GM13977 (cell line): Measurements from ENCODE around the gene SLC13A2.

Experiments
- DNase-seq: peaks from one replicate; pipeline ENCODE4 v3.0.0; 2012; ENCODE audit warnings: low spot score
- in situ Hi-C: fragments of 300-500 bp; cut with MboI; formaldehyde crosslinking; loops from one replicate; pipeline ENCODE4 v1.12.0; 2022; ENCODE audit warnings: low sequenced_read_pairs, low pct_unique_long_range_greater_than_20kb, mixed read lengths, inconsistent platforms; ENCODE audit not compliant: unreplicated experiment
- TF ChIP-seq, protein P1 (sequence below): IDR thresholded peaks from 2 replicates; pipeline ENCODE4 v1.5.1; 2012; ENCODE audit warnings: mild to moderate bottlenecking, control low read depth; ENCODE audit not compliant: insufficient read depth; ENCODE audit errors: extremely low read depth, missing control alignments

SLC13A2 gene

DNA sequence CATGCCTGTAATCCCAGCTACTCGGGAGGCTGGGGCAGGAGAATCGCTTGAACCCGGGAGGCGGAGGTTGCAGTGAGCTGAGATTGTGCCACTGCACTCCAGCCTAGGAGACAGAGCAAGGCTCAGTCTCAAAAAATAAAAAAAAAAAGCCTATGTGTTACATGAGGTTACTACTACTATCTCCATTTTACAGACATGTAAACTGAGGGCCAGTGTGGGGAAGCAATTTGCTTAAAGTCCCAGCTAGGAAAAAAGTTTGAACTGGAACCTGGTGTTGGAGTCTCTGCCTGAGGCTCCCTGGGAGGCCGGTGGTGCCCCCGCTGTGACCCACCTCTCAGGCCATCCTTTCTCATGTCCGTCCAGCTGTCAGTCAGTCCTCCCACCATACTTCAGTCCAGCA lies 4.5 kb downstream of the SLC13A2 start:
- no peak for DNase-seq
- in situ Hi-C loops, result no loop called here
- TF ChIP-seq, protein P1, sequence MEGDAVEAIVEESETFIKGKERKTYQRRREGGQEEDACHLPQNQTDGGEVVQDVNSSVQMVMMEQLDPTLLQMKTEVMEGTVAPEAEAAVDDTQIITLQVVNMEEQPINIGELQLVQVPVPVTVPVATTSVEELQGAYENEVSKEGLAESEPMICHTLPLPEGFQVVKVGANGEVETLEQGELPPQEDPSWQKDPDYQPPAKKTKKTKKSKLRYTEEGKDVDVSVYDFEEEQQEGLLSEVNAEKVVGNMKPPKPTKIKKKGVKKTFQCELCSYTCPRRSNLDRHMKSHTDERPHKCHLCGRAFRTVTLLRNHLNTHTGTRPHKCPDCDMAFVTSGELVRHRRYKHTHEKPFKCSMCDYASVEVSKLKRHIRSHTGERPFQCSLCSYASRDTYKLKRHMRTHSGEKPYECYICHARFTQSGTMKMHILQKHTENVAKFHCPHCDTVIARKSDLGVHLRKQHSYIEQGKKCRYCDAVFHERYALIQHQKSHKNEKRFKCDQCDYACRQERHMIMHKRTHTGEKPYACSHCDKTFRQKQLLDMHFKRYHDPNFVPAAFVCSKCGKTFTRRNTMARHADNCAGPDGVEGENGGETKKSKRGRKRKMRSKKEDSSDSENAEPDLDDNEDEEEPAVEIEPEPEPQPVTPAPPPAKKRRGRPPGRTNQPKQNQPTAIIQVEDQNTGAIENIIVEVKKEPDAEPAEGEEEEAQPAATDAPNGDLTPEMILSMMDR, result no peak

DNA sequence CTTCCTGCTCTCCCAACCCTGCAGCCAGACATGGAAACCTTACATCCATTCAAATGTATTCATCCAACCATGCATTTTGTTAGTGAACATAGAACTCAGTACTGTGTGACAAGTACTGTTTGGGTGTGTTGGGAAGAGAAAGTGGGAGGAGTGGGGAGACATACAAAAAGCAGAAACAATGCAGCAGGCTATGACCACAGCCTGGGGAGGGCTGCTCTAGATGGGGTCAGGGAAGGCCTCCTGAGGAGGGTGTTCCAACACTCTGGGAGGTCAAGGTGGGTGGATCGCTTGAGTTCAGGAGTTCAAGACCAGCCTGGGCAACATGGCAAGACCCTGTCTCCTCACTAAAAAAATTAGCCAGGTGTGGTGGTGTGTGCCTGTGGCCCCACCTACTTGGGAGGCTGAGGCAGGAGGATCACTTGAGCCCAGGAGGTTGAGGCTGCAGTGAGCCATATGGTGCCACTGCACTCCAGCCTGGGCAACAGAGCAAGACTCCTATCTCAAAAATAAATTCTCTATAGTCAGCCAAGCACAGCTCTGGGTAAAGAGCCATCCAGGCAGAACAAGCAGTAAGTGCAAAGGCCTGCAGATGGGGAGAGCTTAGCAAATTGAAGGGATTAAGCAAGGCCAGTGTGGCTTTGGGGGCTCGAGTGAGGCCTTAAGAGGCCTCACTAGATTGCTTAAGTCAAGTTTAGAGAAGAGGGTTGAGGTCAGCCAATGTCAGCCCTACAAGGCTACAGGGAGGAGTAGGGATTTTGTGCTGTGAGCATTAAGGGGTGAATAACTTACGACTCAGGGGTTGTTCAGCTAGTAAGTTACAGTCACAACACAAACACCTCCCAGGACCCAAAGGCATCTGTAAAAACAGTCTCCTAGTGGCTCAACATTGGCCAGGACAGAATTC lies 5.5 kb downstream of the SLC13A2 start:
- TF ChIP-seq, protein P1, result no peak
- in situ Hi-C loops, result no loop called here
- no peak for DNase-seq

DNA sequence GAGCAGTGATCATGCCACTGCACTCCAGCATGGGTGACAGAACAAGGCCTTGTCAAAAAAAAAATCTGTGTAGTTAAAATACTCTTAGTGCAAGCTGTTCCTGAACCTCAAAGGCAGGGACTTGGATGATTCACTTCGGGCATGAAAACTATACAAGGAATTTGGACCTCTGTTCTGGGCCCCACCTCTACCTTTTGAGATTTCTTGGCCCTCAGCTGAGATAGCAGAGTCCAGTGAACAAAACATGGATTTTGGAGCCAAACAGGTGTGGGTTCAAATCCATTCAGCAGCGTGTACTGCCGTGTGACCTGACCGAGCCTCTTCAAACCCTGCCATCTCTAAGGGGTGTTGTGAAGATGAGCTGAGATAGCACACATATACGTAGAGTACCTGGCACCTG lies 6.8 kb downstream of the SLC13A2 start:
- no peak for DNase-seq
- in situ Hi-C loops, result no loop called here
- TF ChIP-seq, protein P1, result no peak

DNA sequence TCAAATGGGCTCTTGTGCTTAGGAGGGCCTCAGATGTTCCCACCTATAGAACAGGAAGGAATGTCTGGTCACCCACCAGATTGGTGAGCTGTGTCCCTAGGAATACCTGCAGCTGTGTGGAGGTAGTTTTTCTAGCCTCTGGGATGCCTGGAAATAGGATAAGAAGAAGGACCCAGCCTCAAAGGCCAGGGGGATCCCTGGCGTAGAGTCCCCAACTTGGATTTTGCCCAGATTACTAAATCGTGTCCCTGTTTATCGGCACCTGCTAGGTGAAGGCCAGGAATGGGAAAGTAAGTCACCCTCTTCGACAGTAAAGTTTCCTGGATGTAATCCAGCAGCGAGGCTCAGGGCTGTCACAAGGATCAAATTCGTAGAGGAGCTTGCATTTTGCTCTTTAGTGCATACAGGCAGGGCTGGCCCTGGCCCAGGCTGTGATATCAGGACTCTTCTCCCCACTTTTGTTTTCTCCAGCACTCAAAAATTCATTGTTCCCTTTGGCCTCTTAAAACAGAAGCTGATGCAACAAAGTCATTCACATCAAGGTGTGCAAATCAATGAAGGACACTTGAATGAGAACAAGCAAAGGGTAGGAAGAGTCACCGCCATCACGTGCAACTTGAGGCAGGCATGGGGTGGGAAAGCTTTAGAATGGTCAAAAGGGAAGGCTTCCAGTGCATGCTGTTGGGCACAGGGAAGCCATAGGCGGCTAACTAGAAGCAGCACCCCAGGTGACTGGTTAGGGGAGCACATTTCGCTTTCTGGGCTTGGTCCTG lies 7.5 kb downstream of the SLC13A2 start:
- TF ChIP-seq, protein P1, result no peak
- no peak for DNase-seq
- in situ Hi-C loops, result no loop called here

DNA sequence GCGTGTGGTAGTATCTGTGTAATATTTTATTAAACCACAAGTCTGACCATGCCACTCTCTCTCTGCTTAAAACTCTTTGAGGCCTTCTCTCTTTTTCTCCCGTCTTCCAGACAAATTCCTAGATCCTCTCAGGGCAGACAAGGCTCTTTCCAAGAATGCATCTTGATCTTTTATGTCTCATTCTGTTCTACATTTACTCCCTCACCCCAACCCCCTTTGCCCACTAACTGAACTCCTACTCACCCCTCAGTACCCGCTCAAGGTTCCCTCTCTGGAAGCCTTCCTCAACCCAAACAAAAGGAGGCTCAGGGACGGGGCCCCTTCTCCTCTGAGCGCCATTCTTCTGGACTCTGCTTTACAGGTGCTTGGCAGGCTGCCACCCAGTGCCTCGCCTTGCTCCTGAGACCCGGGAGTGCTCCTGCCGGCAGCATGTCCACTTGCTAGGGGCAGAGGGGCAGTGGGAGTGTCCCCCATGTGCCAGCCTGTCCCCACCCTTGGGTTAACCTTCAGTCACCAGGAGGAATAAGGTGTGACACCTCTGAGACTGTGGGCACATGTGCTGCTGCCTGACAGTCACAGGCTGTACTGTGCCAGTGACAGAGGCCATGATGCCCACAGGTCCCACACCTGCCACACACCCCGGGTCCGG lies 9.2 kb downstream of the SLC13A2 start:
- in situ Hi-C loops, result no loop called here
- TF ChIP-seq, protein P1, result no peak
- no peak for DNase-seq

DNA sequence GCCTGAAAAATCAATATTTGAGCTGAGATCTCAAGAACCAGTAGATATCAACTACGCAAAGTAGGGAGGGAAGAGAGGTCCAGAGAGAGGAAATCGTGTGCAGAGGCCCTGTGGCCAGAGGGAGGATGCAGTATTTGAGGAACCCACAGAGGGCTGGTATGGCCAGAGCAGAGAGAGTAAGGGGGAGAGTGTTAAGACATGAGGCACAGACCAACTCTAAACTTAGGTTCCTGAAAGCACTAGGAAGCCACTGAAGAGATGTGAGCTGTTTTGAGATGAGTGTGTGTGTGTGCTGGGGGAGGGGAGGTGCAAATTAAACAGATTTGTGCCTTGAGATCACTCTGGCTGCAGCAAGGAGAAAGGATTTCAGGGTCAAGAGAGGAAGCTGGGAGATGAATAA lies 10.9 kb downstream of the SLC13A2 start:
- TF ChIP-seq, protein P1, result no peak
- in situ Hi-C loops, result no loop called here
- DNase-seq, result peak; percentile 75
